ENCODE results near the gene CWC27. TPM values are rescaled to one million over a fixed set of nuclear protein-coding genes. Genes with fewer than 3 reads are reported as not detected.

The CWC27 gene
- total RNA-seq, 1 donor from 2014 or later: 23.3 TPM

DNA sequence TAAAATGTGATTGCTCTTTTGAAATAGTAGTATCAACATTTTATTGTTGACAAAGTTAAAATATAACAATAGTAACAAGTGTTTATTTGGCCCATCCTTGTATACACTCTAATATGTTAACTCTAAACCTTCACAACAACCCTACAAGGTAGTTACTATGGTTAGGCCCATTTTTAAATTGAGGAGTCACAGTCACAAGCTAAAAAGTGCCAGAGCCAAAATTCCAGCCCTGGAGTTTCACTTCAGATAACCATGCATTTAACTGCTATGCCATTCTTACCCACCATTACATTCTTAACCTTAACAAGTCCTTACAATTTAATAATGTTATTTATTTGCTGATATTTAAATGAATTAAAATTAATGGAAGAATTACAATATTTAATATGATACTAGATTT, 91.2 kb downstream of the CWC27 start:
- Mint-ChIP-seq H3K4me3 (ENCODE audit: unreplicated experiment) (no peak overlapping the region), H3K9me3 (ENCODE audit: unreplicated experiment) (no peaks in the 10 kb centered on the region), H3K27ac (ENCODE audit: unreplicated experiment) (no peak overlapping the region), H3K4me1 (ENCODE audit: low read depth, unreplicated experiment) (no peaks in the 10 kb centered on the region), H3K27me3 (ENCODE audit: unreplicated experiment) (no peaks in the 10 kb centered on the region), H3K36me3 (ENCODE audit: unreplicated experiment) (no peaks in the 10 kb centered on the region)
- TF ChIP-seq, protein P1, sequence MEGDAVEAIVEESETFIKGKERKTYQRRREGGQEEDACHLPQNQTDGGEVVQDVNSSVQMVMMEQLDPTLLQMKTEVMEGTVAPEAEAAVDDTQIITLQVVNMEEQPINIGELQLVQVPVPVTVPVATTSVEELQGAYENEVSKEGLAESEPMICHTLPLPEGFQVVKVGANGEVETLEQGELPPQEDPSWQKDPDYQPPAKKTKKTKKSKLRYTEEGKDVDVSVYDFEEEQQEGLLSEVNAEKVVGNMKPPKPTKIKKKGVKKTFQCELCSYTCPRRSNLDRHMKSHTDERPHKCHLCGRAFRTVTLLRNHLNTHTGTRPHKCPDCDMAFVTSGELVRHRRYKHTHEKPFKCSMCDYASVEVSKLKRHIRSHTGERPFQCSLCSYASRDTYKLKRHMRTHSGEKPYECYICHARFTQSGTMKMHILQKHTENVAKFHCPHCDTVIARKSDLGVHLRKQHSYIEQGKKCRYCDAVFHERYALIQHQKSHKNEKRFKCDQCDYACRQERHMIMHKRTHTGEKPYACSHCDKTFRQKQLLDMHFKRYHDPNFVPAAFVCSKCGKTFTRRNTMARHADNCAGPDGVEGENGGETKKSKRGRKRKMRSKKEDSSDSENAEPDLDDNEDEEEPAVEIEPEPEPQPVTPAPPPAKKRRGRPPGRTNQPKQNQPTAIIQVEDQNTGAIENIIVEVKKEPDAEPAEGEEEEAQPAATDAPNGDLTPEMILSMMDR (IDR thresholded peaks at IDR 0.05; ENCODE audit: partially characterized antibody, unreplicated experiment): no peak
- DNase-seq: no peak

DNA sequence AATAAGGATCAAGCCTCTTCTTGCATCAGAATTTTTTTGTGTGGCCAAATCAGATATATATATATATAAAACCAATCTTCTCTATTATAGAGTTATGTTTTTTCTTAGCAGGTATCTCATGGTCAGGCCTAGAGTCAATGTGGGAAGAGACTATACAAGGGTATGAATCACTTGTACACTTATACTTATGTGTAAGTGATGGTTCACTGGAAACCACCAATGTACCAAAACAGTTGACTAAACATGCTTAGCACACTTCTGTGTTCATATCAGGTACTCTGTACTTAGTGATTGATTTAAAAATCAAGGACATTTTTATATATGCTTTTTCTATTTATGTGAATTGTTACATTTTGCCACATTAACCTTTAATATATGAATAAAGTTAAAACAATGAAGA, 92.6 kb downstream of the CWC27 start:
- Mint-ChIP-seq H3K36me3 (ENCODE audit: unreplicated experiment) (no peaks in the 10 kb centered on the region), H3K9me3 (ENCODE audit: unreplicated experiment) (no peaks in the 10 kb centered on the region), H3K27me3 (ENCODE audit: unreplicated experiment) (no peaks in the 10 kb centered on the region), H3K4me1 (ENCODE audit: low read depth, unreplicated experiment) (no peaks in the 10 kb centered on the region), H3K4me3 (ENCODE audit: unreplicated experiment) (no peak overlapping the region), H3K27ac (ENCODE audit: unreplicated experiment) (no peak overlapping the region)
- TF ChIP-seq, protein P1 (IDR thresholded peaks at IDR 0.05; ENCODE audit: partially characterized antibody, unreplicated experiment): no peak
- DNase-seq: no peak

DNA sequence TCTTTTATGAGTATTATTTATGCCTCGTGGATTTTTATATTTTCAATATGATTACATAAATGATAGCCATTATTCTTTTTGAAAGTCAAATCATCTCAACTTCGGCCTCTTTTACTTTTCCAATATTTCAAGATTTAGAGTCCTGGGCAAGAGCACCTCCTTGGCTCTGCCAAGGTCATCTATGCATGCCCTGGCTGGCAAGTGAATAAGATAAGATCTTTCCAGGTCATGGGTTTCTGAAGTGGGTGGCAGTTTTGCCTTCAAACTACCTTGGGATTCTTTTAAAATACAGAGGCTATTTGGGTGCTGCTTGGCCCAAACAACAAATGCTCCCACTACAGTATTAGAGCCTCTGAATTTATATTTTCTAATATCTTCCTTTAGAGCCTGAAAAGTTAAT, 95.4 kb downstream of the CWC27 start:
- no peak overlapping the region for H3K4me3 Mint-ChIP-seq (ENCODE audit: unreplicated experiment)
- TF ChIP-seq, protein P1 (IDR thresholded peaks at IDR 0.05; ENCODE audit: partially characterized antibody, unreplicated experiment): no peak
- H3K27ac Mint-ChIP-seq (ENCODE audit: unreplicated experiment): no peak overlapping the region
- H3K36me3 Mint-ChIP-seq (ENCODE audit: unreplicated experiment): no peaks in the 10 kb centered on the region
- H3K9me3 Mint-ChIP-seq (ENCODE audit: unreplicated experiment): no peaks in the 10 kb centered on the region
- H3K27me3 Mint-ChIP-seq (ENCODE audit: unreplicated experiment): no peaks in the 10 kb centered on the region
- no peaks in the 10 kb centered on the region for H3K4me1 Mint-ChIP-seq (ENCODE audit: low read depth, unreplicated experiment)
- no peak for DNase-seq

DNA sequence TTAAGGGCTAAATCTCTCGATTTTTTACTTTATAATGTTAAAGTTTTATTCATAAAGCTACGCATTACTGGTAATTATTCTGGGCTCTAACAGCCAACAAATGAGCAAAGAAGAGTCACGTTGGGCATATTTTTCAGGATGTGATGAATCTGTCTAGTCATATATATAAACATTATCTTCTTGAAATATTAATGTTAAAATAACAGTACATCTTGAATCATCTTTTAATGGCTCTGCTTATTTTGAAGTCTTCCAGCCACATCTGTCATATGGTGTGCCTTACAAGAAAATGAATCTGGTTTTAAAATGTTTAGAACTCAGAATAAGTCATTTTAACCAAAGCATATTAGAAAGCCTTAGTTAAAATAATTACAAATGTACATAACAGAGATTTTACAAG, 96.9 kb downstream of the CWC27 start:
- no peak overlapping the region for H3K27ac Mint-ChIP-seq (ENCODE audit: unreplicated experiment)
- H3K9me3 Mint-ChIP-seq (ENCODE audit: unreplicated experiment): no peaks in the 10 kb centered on the region
- H3K4me3 Mint-ChIP-seq (ENCODE audit: unreplicated experiment): no peak overlapping the region
- H3K36me3 Mint-ChIP-seq (ENCODE audit: unreplicated experiment): no peaks in the 10 kb centered on the region
- H3K4me1 Mint-ChIP-seq (ENCODE audit: low read depth, unreplicated experiment): no peaks in the 10 kb centered on the region
- no peaks in the 10 kb centered on the region for H3K27me3 Mint-ChIP-seq (ENCODE audit: unreplicated experiment)
- TF ChIP-seq, protein P1 (IDR thresholded peaks at IDR 0.05; ENCODE audit: partially characterized antibody, unreplicated experiment): no peak
- no peak for DNase-seq

DNA sequence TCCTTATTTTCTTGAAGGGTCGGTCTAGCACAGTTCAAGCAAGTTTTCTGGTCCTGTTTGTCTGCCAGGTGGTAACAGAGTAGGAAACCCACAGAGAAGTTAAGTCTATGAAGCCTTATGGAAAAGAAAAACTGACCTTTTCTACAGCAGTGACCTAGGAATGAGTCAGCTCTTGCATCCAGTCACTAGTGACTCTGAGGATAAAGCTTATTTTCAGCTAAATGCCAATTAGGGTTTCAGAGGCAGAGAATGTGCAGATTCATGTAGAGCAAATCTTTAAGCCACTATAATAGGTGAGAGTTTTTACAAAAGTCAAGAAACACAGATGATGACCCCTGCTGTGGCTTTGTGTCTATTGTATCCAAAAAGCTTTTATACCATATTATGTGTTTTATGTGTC, 100.7 kb downstream of the CWC27 start:
- Mint-ChIP-seq H3K36me3 (ENCODE audit: unreplicated experiment) (no peaks in the 10 kb centered on the region), H3K27me3 (ENCODE audit: unreplicated experiment) (no peaks in the 10 kb centered on the region), H3K4me1 (ENCODE audit: low read depth, unreplicated experiment) (no peaks in the 10 kb centered on the region), H3K9me3 (ENCODE audit: unreplicated experiment) (no peaks in the 10 kb centered on the region), H3K27ac (ENCODE audit: unreplicated experiment) (no peak overlapping the region), H3K4me3 (ENCODE audit: unreplicated experiment) (no peak overlapping the region)
- TF ChIP-seq, protein P1 (IDR thresholded peaks at IDR 0.05; ENCODE audit: partially characterized antibody, unreplicated experiment): no peak
- no peak for DNase-seq
